ENCODE results near the gene DEPDC1B.
"Not testable (repeated sequence)": the region's sequence is repeated elsewhere in the genome, so short reads cannot be mapped to it uniquely, and the experiment has no call there.

DEPDC1B gene

GRCh38 chr5:60584304-60584703 is 115.7 kb downstream of the DEPDC1B start:
- DNase-seq: no peak

GRCh38 chr5:60583616-60584015 is 116.3 kb downstream of the DEPDC1B start:
- no peak for DNase-seq

GRCh38 chr5:60578315-60578714 is 121.7 kb downstream of the DEPDC1B start:
- no peak for DNase-seq

- DNase-seq: no peak
Measured at GRCh38 chr5:60577116-60577515, 122.8 kb downstream of the DEPDC1B start.

GRCh38 chr5:60576425-60576824 is 123.5 kb downstream of the DEPDC1B start:
- no peak for DNase-seq

GRCh38 chr5:60568646-60569045 is 131.3 kb downstream of the DEPDC1B start:
- DNase-seq: no peak

- no peak for DNase-seq
Measured at GRCh38 chr5:60563696-60564324, 136.2 kb downstream of the DEPDC1B start.

- DNase-seq: not testable (repeated sequence)
Measured at GRCh38 chr5:60553291-60553690, 146.7 kb downstream of the DEPDC1B start.

- DNase-seq: no peak
Measured at GRCh38 chr5:60551829-60552228, 148.1 kb downstream of the DEPDC1B start.

- no peak for DNase-seq
Measured at GRCh38 chr5:60551250-60551649, 148.7 kb downstream of the DEPDC1B start.

GRCh38 chr5:60550311-60550710 is 149.7 kb downstream of the DEPDC1B start:
- no peak for DNase-seq

- no peak for DNase-seq
Measured at GRCh38 chr5:60549841-60550240, 150.1 kb downstream of the DEPDC1B start.

All from inflammatory macrophage (primary cell).